Neuronal stem cell (in vitro differentiated cells): ENCODE results near the gene PIEZO1.
A peak's percentile ranks its signal among the peaks of the same experiment; 100 is the strongest.

Experiments used
- DNase-seq: peaks from one replicate; pipeline ENCODE4 v3.0.0-alpha.2; 2013; ENCODE audit warnings: low spot score
- H2AFZ ChIP-seq: one replicate; pipeline ENCODE4 v1.6.1; 2013; ENCODE audit warnings: mild to moderate bottlenecking, low read length, inconsistent platforms
- H2AK5ac ChIP-seq: 2 replicates; pipeline ENCODE4 v1.6.1; 2013; ENCODE audit warnings: low read depth, mild to moderate bottlenecking, inconsistent platforms, low read length, moderate library complexity, mixed read lengths
- H2BK120ac ChIP-seq: 2 replicates; pipeline ENCODE4 v1.6.1; 2013; ENCODE audit warnings: low read depth, mild to moderate bottlenecking, inconsistent platforms, low read length, moderate library complexity, mixed read lengths
- H2BK12ac ChIP-seq: one replicate; pipeline ENCODE4 v1.6.1; 2013; ENCODE audit warnings: low read length, inconsistent platforms
- H2BK15ac ChIP-seq: 2 replicates; pipeline ENCODE4 v1.6.1; 2013; ENCODE audit warnings: mild to moderate bottlenecking, low read length, inconsistent platforms, mixed read lengths
- H2BK5ac ChIP-seq: one replicate; pipeline ENCODE4 v1.6.1; 2013; ENCODE audit warnings: inconsistent platforms, mild to moderate bottlenecking, low read length, moderate library complexity
- H3K14ac ChIP-seq: one replicate; pipeline ENCODE4 v1.6.1; 2013; ENCODE audit warnings: low read length, inconsistent platforms
- H3K18ac ChIP-seq: 2 replicates; pipeline ENCODE4 v1.6.1; 2013; ENCODE audit warnings: low read length, inconsistent platforms
- H3K23ac ChIP-seq: 2 replicates; pipeline ENCODE4 v1.6.1; 2013; ENCODE audit warnings: low read depth, mild to moderate bottlenecking, mixed read lengths, low read length, inconsistent platforms; ENCODE audit not compliant: poor library complexity
- H3K27ac ChIP-seq: replicated peaks from 3 replicates; pipeline ENCODE4 v1.5.1; 2013; ENCODE audit warnings: low read length, inconsistent platforms
- H3K27me3 ChIP-seq, 3 experiments: 2 replicates each; pipeline ENCODE4 v1.6.1; 2013; ENCODE audit warnings: low read length in 3 of 3, mild to moderate bottlenecking in 2 of 3, inconsistent platforms in 1 of 3, low read depth in 1 of 3, mixed read lengths in 1 of 3, moderate library complexity in 1 of 3; ENCODE audit not compliant: control insufficient read depth in 3 of 3, insufficient read depth in 3 of 3
- H3K36me3 ChIP-seq, 2 donors: replicated peaks in 1 of 2; 2 replicates each; pipeline ENCODE4 v1.6.1; 2013; ENCODE audit warnings: low read length in 2 of 2; ENCODE audit not compliant: control insufficient read depth in 2 of 2, insufficient read depth in 2 of 2
- H3K4ac ChIP-seq: 2 replicates; pipeline ENCODE4 v1.6.1; 2013; ENCODE audit warnings: inconsistent platforms, mild to moderate bottlenecking, low read length, moderate library complexity
- H3K4me1 ChIP-seq, 2 donors: 1 replicate in 1 of 2; 2 replicates in 1 of 2; pipeline ENCODE4 v1.6.1; 2013; ENCODE audit warnings: low read length in 2 of 2, low read depth in 1 of 2; ENCODE audit not compliant: control insufficient read depth in 2 of 2, insufficient read depth in 1 of 2
- H3K4me2 ChIP-seq: one replicate; pipeline ENCODE4 v1.6.1; 2013; ENCODE audit warnings: mild to moderate bottlenecking, low read length, inconsistent platforms; ENCODE audit not compliant: insufficient read depth, poor library complexity, severe bottlenecking
- H3K4me3 ChIP-seq, 2 donors: 2 replicates each; pipeline ENCODE4 v1.5.1; 2013; ENCODE audit warnings: low read length in 2 of 2, mild to moderate bottlenecking in 2 of 2, inconsistent platforms in 1 of 2, moderate library complexity in 1 of 2
- H3K79me1 ChIP-seq: one replicate; pipeline ENCODE4 v1.6.1; 2013; ENCODE audit warnings: low read depth, mild to moderate bottlenecking, inconsistent platforms, low read length, moderate library complexity
- H3K9ac ChIP-seq: one replicate; pipeline ENCODE4 v1.6.1; 2013; ENCODE audit warnings: mild to moderate bottlenecking, low read depth, low read length, inconsistent platforms; ENCODE audit not compliant: poor library complexity
- H3K9me3 ChIP-seq, 2 donors: replicated peaks in 1 of 2; 2 replicates each; pipeline versions ENCODE3 to v1.6.1; 2013; ENCODE audit warnings: low read length in 2 of 2, mild to moderate bottlenecking in 2 of 2, inconsistent platforms in 1 of 2, low read depth in 1 of 2, mixed read lengths in 1 of 2, moderate library complexity in 1 of 2; ENCODE audit not compliant: control insufficient read depth in 2 of 2, insufficient read depth in 1 of 2
- H4K8ac ChIP-seq: one replicate; pipeline ENCODE4 v1.6.1; 2013; ENCODE audit warnings: low read depth, mild to moderate bottlenecking, inconsistent platforms, low read length, moderate library complexity
- H4K91ac ChIP-seq: one replicate; pipeline ENCODE4 v1.6.1; 2013; ENCODE audit warnings: low read length, low read depth, mild to moderate bottlenecking, inconsistent platforms; ENCODE audit not compliant: poor library complexity
- WGBS, 2 donors: extraction: QIAGEN DNeasy Blood & Tissue Kit; methylation state at CpG; one replicate each; pipeline ENCODE4 v1.1.7; 2013; ENCODE audit warnings: missing lambda C conversion rate in 2 of 2, mixed read lengths in 1 of 2; ENCODE audit not compliant: insufficient read length in 2 of 2, insufficient replicate concordance in 1 of 2; ENCODE audit errors: extremely low coverage in 2 of 2; 5-methylcytosine and 5-hydroxymethylcytosine counted together

PIEZO1 gene

DNA sequence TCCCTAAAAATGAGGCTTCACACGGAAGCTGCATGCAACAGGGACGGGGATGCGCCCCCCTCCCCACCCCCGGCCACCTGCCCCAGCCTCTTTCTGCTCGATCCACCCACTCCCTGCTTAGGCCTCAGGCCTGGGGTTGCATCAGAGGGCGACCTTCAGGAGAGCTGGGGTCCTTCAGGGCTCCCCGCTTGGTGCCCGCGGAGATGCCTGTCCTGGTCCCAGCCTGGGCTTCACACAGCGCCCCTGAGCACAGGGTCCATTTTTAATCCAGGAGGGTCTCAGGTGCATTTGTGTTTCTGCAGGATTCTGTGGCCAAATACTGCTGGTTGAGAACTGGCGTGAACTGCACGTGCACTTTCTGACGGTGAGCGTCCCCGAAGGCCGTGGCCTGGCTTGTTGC, 34.1 kb upstream of the PIEZO1 start:
- H3K79me1 ChIP-seq, result no peaks in the 10 kb centered on the region
- H3K9ac ChIP-seq, result no peak overlapping the region
- no peak overlapping the region for H3K27ac ChIP-seq
- H4K8ac ChIP-seq, result no peak overlapping the region
- H3K9me3 ChIP-seq, result no peaks in the 10 kb centered on the region
- no peak overlapping the region for H3K4ac ChIP-seq
- no peak overlapping the region for H2AK5ac ChIP-seq
- DNase-seq, result no peak
- WGBS, 2 donors, result no CpG with 5 or more reads among the region's 16 CpGs
- no peaks in the 10 kb centered on the region for H3K36me3 ChIP-seq
- H3K18ac ChIP-seq, result no peak overlapping the region
- no peaks in the 10 kb centered on the region for H3K4me1 ChIP-seq
- no peak overlapping the region for H2AFZ ChIP-seq
- H3K23ac ChIP-seq, result no peak overlapping the region
- H2BK15ac ChIP-seq, result no peak overlapping the region
- H3K27me3 ChIP-seq, result no peaks in the 10 kb centered on the region
- no peak overlapping the region for H2BK120ac ChIP-seq
- no peak overlapping the region for H4K91ac ChIP-seq
- no peak overlapping the region for H3K14ac ChIP-seq
- H3K4me3 ChIP-seq, result no peak overlapping the region
- H2BK5ac ChIP-seq, result peak overlapping the region; percentile 13
- H2BK12ac ChIP-seq, result no peak overlapping the region
- no peak overlapping the region for H3K4me2 ChIP-seq

DNA sequence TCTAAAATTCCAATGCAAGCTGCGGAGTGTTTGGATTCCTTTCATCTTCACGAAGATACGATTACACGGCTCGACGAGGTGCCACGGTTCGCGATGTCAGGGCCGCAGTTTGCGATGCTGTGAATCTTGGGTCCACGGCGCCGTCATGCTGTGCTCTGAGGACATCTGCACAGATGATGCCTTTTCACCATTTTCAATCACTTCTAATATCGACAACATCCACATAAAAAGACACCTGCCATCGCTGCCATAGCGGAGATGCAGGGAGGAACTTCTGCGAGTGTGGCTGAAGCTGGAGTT, 33.5 kb upstream of the PIEZO1 start:
- no peak overlapping the region for H2BK15ac ChIP-seq
- H3K14ac ChIP-seq, result no peak overlapping the region
- H2BK12ac ChIP-seq, result no peak overlapping the region
- no peak overlapping the region for H4K8ac ChIP-seq
- no peak overlapping the region for H2BK120ac ChIP-seq
- H3K4me1 ChIP-seq, result no peaks in the 10 kb centered on the region
- no peaks in the 10 kb centered on the region for H3K9me3 ChIP-seq
- no peaks in the 10 kb centered on the region for H3K27me3 ChIP-seq
- no peaks in the 10 kb centered on the region for H3K79me1 ChIP-seq
- no peaks in the 10 kb centered on the region for H3K36me3 ChIP-seq
- H3K4me2 ChIP-seq, result no peak overlapping the region
- no peak for DNase-seq
- no peak overlapping the region for H4K91ac ChIP-seq
- no peak overlapping the region for H3K18ac ChIP-seq
- no peak overlapping the region for H3K4me3 ChIP-seq
- H3K9ac ChIP-seq, result no peak overlapping the region
- no peak overlapping the region for H2AK5ac ChIP-seq
- H2BK5ac ChIP-seq, result peak overlapping the region; percentile 13
- no peak overlapping the region for H2AFZ ChIP-seq
- no peak overlapping the region for H3K4ac ChIP-seq
- peak overlapping the region; percentile 25 for H3K23ac ChIP-seq
- no CpG with 5 or more reads among the region's 18 CpGs for WGBS, 2 donors
- no peak overlapping the region for H3K27ac ChIP-seq

- no peak overlapping the region for H3K27ac ChIP-seq
- H3K27me3 ChIP-seq, result no peaks in the 10 kb centered on the region
- H2AK5ac ChIP-seq, result no peak overlapping the region
- H4K8ac ChIP-seq, result no peak overlapping the region
- H3K36me3 ChIP-seq, result no peaks in the 10 kb centered on the region
- H3K4ac ChIP-seq, result no peak overlapping the region
- no peak overlapping the region for H3K18ac ChIP-seq
- no peak overlapping the region for H4K91ac ChIP-seq
- no peaks in the 10 kb centered on the region for H3K79me1 ChIP-seq
- H2BK15ac ChIP-seq, result no peak overlapping the region
- no CpG with 5 or more reads among the region's 40 CpGs for WGBS, 2 donors
- H3K14ac ChIP-seq, result no peak overlapping the region
- H3K9ac ChIP-seq, result peak overlapping the region; percentile 63
- H2AFZ ChIP-seq, result no peak overlapping the region
- H3K4me1 ChIP-seq, result no peaks in the 10 kb centered on the region
- no peak overlapping the region for H3K4me2 ChIP-seq
- peak overlapping the region; percentile 25 for H3K23ac ChIP-seq
- no peak overlapping the region for H2BK5ac ChIP-seq
- DNase-seq, result no peak
- H2BK120ac ChIP-seq, result no peak overlapping the region
- H3K9me3 ChIP-seq, result no peaks in the 10 kb centered on the region
- no peak overlapping the region for H2BK12ac ChIP-seq
- no peak overlapping the region for H3K4me3 ChIP-seq
Measured at GRCh38 chr16:88817785-88818574, 33.0 kb upstream of the PIEZO1 start.

DNA sequence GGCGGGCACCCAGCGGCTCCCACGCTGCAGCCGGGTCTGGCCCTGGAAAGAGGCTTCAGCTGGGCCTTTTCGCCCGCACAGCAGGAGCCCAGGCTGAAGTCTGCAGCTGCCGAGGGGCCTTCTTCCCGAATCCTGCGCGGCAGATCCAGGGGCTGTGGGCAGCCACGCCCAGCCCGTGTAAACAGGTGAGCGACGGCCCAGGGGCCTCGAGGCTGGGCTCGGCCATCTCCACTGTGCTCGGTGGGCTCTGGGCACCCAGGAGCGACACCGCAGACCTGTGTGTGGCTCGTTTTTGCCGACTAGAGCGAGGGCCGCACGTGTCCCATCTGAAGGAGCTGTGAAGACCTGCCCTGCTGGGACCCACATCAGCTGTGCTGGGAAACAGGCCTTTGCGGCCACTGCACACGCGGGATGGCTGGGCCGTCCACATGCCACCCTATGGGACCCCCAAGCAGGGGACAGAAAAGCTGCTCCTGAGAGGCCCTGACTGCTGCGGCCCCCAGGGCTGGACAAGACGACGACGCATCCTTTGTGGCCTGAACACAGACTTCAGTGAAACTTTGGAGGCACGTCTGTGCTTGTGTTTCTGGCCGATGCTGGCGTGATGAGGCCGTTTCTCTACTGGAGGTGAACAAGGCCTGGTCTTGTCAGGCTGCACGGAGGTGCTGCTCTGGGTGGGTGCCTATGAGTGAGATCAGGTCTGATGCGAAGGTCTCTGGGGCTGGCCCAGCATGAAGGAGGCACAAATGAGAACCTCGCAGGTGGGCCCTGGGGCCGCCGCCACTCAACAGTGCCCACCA, 31.9 kb upstream of the PIEZO1 start:
- Histone ChIP-seq H2BK5ac (peak overlapping the region; percentile 24), H2AK5ac (peak overlapping the region; percentile 90), H3K9me3 (peaks cover 0 to 7% of the 10 kb centered on the region in 2 donors), H3K4me2 (no peak overlapping the region), H3K9ac (peak overlapping the region; percentile 44), H3K36me3 (no peaks in the 10 kb centered on the region), H2AFZ (no peak overlapping the region), H3K27me3 (no peaks in the 10 kb centered on the region), H3K4ac (no peak overlapping the region), H3K4me1 (no peaks in the 10 kb centered on the region), H4K8ac (peak overlapping the region; percentile 65), H2BK15ac (no peak overlapping the region), H4K91ac (peak overlapping the region; percentile 92), H3K79me1 (no peaks in the 10 kb centered on the region), H2BK12ac (peak overlapping the region; percentile 58), H3K23ac (peak overlapping the region; percentile 65), H3K27ac (no peak overlapping the region), H3K18ac (peak overlapping the region; percentile 71), H3K4me3 (no peak overlapping the region), H3K14ac (no peak overlapping the region), H2BK120ac (no peak overlapping the region)
- DNase-seq, result no peak
- no CpG with 5 or more reads among the region's 41 CpGs for WGBS, 2 donors
